Endothelial cell of umbilical vein (primary cell): ENCODE data around the gene CEP250.

ENCODE experiments used
- EZH2 ChIP-seq: IDR thresholded peaks from 2 replicates; pipeline ENCODE4 v1.6.1; 2012; ENCODE audit warnings: borderline replicate concordance, low read depth, mild to moderate bottlenecking, moderate library complexity, low read length, inconsistent platforms; ENCODE audit not compliant: severe bottlenecking
- FOS ChIP-seq: IDR thresholded peaks from 2 replicates; pipeline ENCODE4 v1.6.1; 2011; ENCODE audit warnings: mild to moderate bottlenecking, low read length, moderate library complexity, borderline replicate concordance; ENCODE audit not compliant: insufficient read depth
- GATA2 ChIP-seq: IDR thresholded peaks from 2 replicates; pipeline ENCODE4 v1.7.0; 2011; ENCODE audit warnings: low read depth, mild to moderate bottlenecking, moderate library complexity, mixed read lengths, low read length; ENCODE audit not compliant: insufficient read length, insufficient read depth
- MYC ChIP-seq: IDR thresholded peaks from one replicate; pipeline ENCODE4 v1.6.1; 2011; ENCODE audit warnings: mild to moderate bottlenecking, low read depth, low read length
- POLR2A ChIP-seq: IDR thresholded peaks from 2 replicates; pipeline ENCODE4 v1.6.1; 2012; ENCODE audit warnings: low read depth, mild to moderate bottlenecking, control low read depth, low read length
- POLR2AphosphoS5 ChIP-seq: IDR thresholded peaks from 2 replicates; pipeline ENCODE4 v1.6.1; 2012; ENCODE audit warnings: low read depth, mild to moderate bottlenecking, control low read depth, low read length, moderate library complexity; ENCODE audit not compliant: insufficient read depth
- TF ChIP-seq, protein P1 (sequence below), 2 donors: IDR thresholded peaks; 1 replicate in 1 of 2; 2 replicates in 1 of 2; pipeline ENCODE4 v1.5.1; 2011; ENCODE audit warnings: low read length in 2 of 2, mild to moderate bottlenecking in 2 of 2, moderate library complexity in 2 of 2, control low read depth in 1 of 2, inconsistent platforms in 1 of 2, low read depth in 1 of 2; ENCODE audit not compliant: insufficient read depth in 1 of 2; ENCODE audit errors: extremely low read depth in 1 of 2
- TF ChIP-seq, protein P2 (sequence below): IDR thresholded peaks from 2 replicates; pipeline ENCODE4 v1.6.1; 2011; ENCODE audit not compliant: insufficient read depth, insufficient read length

GRCh38 chr20:35503281-35503680 lies 47.9 kb downstream of the CEP250 start:
- TF ChIP-seq, protein P1, sequence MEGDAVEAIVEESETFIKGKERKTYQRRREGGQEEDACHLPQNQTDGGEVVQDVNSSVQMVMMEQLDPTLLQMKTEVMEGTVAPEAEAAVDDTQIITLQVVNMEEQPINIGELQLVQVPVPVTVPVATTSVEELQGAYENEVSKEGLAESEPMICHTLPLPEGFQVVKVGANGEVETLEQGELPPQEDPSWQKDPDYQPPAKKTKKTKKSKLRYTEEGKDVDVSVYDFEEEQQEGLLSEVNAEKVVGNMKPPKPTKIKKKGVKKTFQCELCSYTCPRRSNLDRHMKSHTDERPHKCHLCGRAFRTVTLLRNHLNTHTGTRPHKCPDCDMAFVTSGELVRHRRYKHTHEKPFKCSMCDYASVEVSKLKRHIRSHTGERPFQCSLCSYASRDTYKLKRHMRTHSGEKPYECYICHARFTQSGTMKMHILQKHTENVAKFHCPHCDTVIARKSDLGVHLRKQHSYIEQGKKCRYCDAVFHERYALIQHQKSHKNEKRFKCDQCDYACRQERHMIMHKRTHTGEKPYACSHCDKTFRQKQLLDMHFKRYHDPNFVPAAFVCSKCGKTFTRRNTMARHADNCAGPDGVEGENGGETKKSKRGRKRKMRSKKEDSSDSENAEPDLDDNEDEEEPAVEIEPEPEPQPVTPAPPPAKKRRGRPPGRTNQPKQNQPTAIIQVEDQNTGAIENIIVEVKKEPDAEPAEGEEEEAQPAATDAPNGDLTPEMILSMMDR (IDR thresholded peaks at IDR 0.05; ENCODE audit: extremely low read depth in 1 of 2, insufficient read depth in 1 of 2, low read depth in 1 of 2, low read length in 2 of 2) = no peak
- TF ChIP-seq MYC = no peak
- TF ChIP-seq POLR2A = no peak
- no peak for TF ChIP-seq POLR2AphosphoS5
- TF ChIP-seq, protein P2, sequence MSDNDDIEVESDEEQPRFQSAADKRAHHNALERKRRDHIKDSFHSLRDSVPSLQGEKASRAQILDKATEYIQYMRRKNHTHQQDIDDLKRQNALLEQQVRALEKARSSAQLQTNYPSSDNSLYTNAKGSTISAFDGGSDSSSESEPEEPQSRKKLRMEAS = no peak
- TF ChIP-seq EZH2 = no peak
- no peak for TF ChIP-seq FOS
- no peak for TF ChIP-seq GATA2
